Measurements from ENCODE around the gene PTPN3. TPM values are rescaled to one million over a fixed set of nuclear protein-coding genes. Genes with fewer than 3 reads are reported as not detected.

Gene PTPN3
- total RNA-seq, 1 experiment from 2014 or later: 1.1 TPM

GRCh38 chr9:109468927-109469326 is 29.2 kb downstream of the PTPN3 start:
- Histone ChIP-seq H3K4me3 (ENCODE audit: low read depth, low read length, poor library complexity, severe bottlenecking) (no peak overlapping the region), H3K9me3 (ENCODE audit: low read depth, low read length, poor library complexity, severe bottlenecking) (no peaks in the 10 kb centered on the region), H3K36me3 (ENCODE audit: insufficient read depth, low read length, poor library complexity, severe bottlenecking) (no peaks in the 10 kb centered on the region), H3K4me1 (ENCODE audit: insufficient read depth, low read length, poor library complexity, severe bottlenecking) (no peaks in the 10 kb centered on the region), H3K27ac (ENCODE audit: low read depth, low read length, poor library complexity, severe bottlenecking) (no peak overlapping the region), H3K27me3 (replicated peaks; ENCODE audit: insufficient read depth, low read depth, low read length, poor library complexity) (no peaks in the 10 kb centered on the region)
- POLR2A ChIA-PET (ENCODE audit: low non-redundant PET): no interaction called here
- CTCF ChIA-PET: interaction anchor here (1.7 kb wide), 1 partner anchor 28 kb away, joined by 18 read pairs; no protein-coding TSS in a partner anchor
- TF ChIP-seq EZH2 (IDR thresholded peaks at IDR 0.05; ENCODE audit: borderline replicate concordance, low read depth, low read length, poor library complexity, severe bottlenecking): no peak
- no peak for TF ChIP-seq CTCF (conservative IDR thresholded peaks at IDR 0.05; ENCODE audit: low read depth, low read length)
- no peak for DNase-seq (ENCODE audit: low spot score)
- BruUV-seq (replicated peaks): no TSS peak
- intact Hi-C loops (cut with micrococcal nuclease; ENCODE audit: unreplicated experiment): loop anchor here (1.0 to 5.0 kb wide), 2 partner anchors 29 to 227 kb away; no protein-coding TSS in a partner anchor

GRCh38 chr9:109467936-109468335 is 30.2 kb downstream of the PTPN3 start:
- ChIA-PET CTCF (no interaction called here), POLR2A (ENCODE audit: low non-redundant PET) (interaction anchor here (0.7 kb wide), 1 partner anchor 30 kb away, joined by 4 read pairs; no protein-coding TSS in a partner anchor)
- TF ChIP-seq EZH2 (IDR thresholded peaks at IDR 0.05; ENCODE audit: borderline replicate concordance, low read depth, low read length, poor library complexity, severe bottlenecking) (no peak), CTCF (conservative IDR thresholded peaks at IDR 0.05; ENCODE audit: low read depth, low read length) (no peak)
- Histone ChIP-seq H3K27me3 (replicated peaks; ENCODE audit: insufficient read depth, low read depth, low read length, poor library complexity) (no peaks in the 10 kb centered on the region), H3K4me3 (ENCODE audit: low read depth, low read length, poor library complexity, severe bottlenecking) (no peak overlapping the region), H3K36me3 (ENCODE audit: insufficient read depth, low read length, poor library complexity, severe bottlenecking) (no peaks in the 10 kb centered on the region), H3K27ac (ENCODE audit: low read depth, low read length, poor library complexity, severe bottlenecking) (no peak overlapping the region), H3K4me1 (ENCODE audit: insufficient read depth, low read length, poor library complexity, severe bottlenecking) (no peaks in the 10 kb centered on the region), H3K9me3 (ENCODE audit: low read depth, low read length, poor library complexity, severe bottlenecking) (no peaks in the 10 kb centered on the region)
- intact Hi-C loops (cut with micrococcal nuclease; ENCODE audit: unreplicated experiment): loop anchor here (5.0 kb wide), 1 partner anchor 226 kb away; no protein-coding TSS in a partner anchor
- peak; percentile 30 for DNase-seq (ENCODE audit: low spot score)
- BruUV-seq (replicated peaks): no TSS peak

- no peak for DNase-seq (ENCODE audit: low spot score)
- no peak overlapping the region for H3K4me3 ChIP-seq (ENCODE audit: low read depth, low read length, poor library complexity, severe bottlenecking)
- intact Hi-C loops (cut with micrococcal nuclease; ENCODE audit: unreplicated experiment): loop anchor here (5.0 kb wide), 1 partner anchor 225 kb away; no protein-coding TSS in a partner anchor
- CTCF ChIA-PET: no interaction called here
- no peaks in the 10 kb centered on the region for H3K27me3 ChIP-seq (replicated peaks; ENCODE audit: insufficient read depth, low read depth, low read length, poor library complexity)
- TF ChIP-seq CTCF (conservative IDR thresholded peaks at IDR 0.05; ENCODE audit: low read depth, low read length): no peak
- no peak for TF ChIP-seq EZH2 (IDR thresholded peaks at IDR 0.05; ENCODE audit: borderline replicate concordance, low read depth, low read length, poor library complexity, severe bottlenecking)
- H3K36me3 ChIP-seq (ENCODE audit: insufficient read depth, low read length, poor library complexity, severe bottlenecking): no peaks in the 10 kb centered on the region
- H3K4me1 ChIP-seq (ENCODE audit: insufficient read depth, low read length, poor library complexity, severe bottlenecking): no peaks in the 10 kb centered on the region
- H3K9me3 ChIP-seq (ENCODE audit: low read depth, low read length, poor library complexity, severe bottlenecking): no peaks in the 10 kb centered on the region
- POLR2A ChIA-PET (ENCODE audit: low non-redundant PET): no interaction called here
- no peak overlapping the region for H3K27ac ChIP-seq (ENCODE audit: low read depth, low read length, poor library complexity, severe bottlenecking)
- no TSS peak for BruUV-seq (replicated peaks)
Observed at GRCh38 chr9:109466623-109467590, 31.2 kb downstream of the PTPN3 start.
